DOHH2 (cell line): ENCODE data around the gene PRDM16.

Experiments
- H3F3A ChIP-seq: fragments of 200-600 bp; sonication (generic), shearing (Covaris generic); 2 replicates; pipeline ENCODE4 v1.6.0; 2016; ENCODE audit warnings: antibody characterized with exemption, mild to moderate bottlenecking; ENCODE audit not compliant: control insufficient read depth, insufficient read depth
- H3K27ac ChIP-seq: fragments of 200-600 bp; sonication (generic); 2 replicates; pipeline ENCODE4 v1.5.1; 2014; ENCODE audit warnings: low read depth, mild to moderate bottlenecking, low read length, moderate library complexity
- H3K27me3 ChIP-seq: fragments of 200-600 bp; sonication (generic); 2 replicates; pipeline ENCODE4 v1.6.1; 2014; ENCODE audit warnings: mild to moderate bottlenecking, low read length, mixed read lengths; ENCODE audit not compliant: control insufficient read depth
- H3K36me3 ChIP-seq: fragments of 200-600 bp; sonication (generic); 2 replicates; pipeline ENCODE4 v1.6.1; 2014; ENCODE audit warnings: mild to moderate bottlenecking, low read length, moderate library complexity, mixed read lengths; ENCODE audit not compliant: control insufficient read depth
- H3K4me1 ChIP-seq: fragments of 200-600 bp; sonication (generic); 2 replicates; pipeline ENCODE4 v1.6.1; 2014; ENCODE audit warnings: mild to moderate bottlenecking, low read length, mixed read lengths; ENCODE audit not compliant: control insufficient read depth
- H3K4me2 ChIP-seq: fragments of 200-600 bp; sonication (generic); 2 replicates; pipeline ENCODE4 v1.6.0; 2014; ENCODE audit warnings: mild to moderate bottlenecking, low read length, moderate library complexity
- H3K4me3 ChIP-seq: fragments of 200-600 bp; sonication (generic); 2 replicates; pipeline ENCODE4 v1.5.1; 2014; ENCODE audit warnings: mild to moderate bottlenecking, low read length, mixed read lengths
- H3K79me2 ChIP-seq: fragments of 200-600 bp; sonication (generic); 2 replicates; pipeline ENCODE4 v1.6.1; 2014; ENCODE audit warnings: mild to moderate bottlenecking, low read length, mixed read lengths; ENCODE audit not compliant: control insufficient read depth
- H3K9me2 ChIP-seq: fragments of 200-600 bp; sonication (generic); replicated peaks from 2 replicates; pipeline ENCODE4 v1.6.1; 2014; ENCODE audit warnings: mild to moderate bottlenecking, low read length, mixed read lengths; ENCODE audit not compliant: control insufficient read depth
- H3K9me3 ChIP-seq: fragments of 200-600 bp; sonication (generic); 2 replicates; pipeline ENCODE4 v1.6.1; 2014; ENCODE audit warnings: antibody characterized with exemption, low read length, mixed read lengths; ENCODE audit not compliant: control insufficient read depth, insufficient read depth
- H4K20me1 ChIP-seq: fragments of 200-600 bp; sonication (generic); 2 replicates; pipeline ENCODE4 v1.6.0; 2014; ENCODE audit warnings: low read depth, mild to moderate bottlenecking, antibody characterized with exemption, low read length, moderate library complexity; ENCODE audit not compliant: control insufficient read depth, insufficient read depth
- EZH2phosphoT487 ChIP-seq: fragments of 200-600 bp; sonication (generic); IDR thresholded peaks from 2 replicates; pipeline ENCODE4 v1.6.1; 2017; ENCODE audit warnings: borderline replicate concordance, mild to moderate bottlenecking, antibody characterized with exemption, low read length, moderate library complexity, mixed read lengths
- TF ChIP-seq, protein P1 (sequence below): fragments of 200-600 bp; sonication (generic); IDR thresholded peaks from one replicate; pipeline ENCODE4 v1.5.1; 2014; ENCODE audit warnings: antibody characterized with exemption, mild to moderate bottlenecking, low read depth, low read length; ENCODE audit not compliant: poor library complexity, severe bottlenecking

The PRDM16 gene

DNA sequence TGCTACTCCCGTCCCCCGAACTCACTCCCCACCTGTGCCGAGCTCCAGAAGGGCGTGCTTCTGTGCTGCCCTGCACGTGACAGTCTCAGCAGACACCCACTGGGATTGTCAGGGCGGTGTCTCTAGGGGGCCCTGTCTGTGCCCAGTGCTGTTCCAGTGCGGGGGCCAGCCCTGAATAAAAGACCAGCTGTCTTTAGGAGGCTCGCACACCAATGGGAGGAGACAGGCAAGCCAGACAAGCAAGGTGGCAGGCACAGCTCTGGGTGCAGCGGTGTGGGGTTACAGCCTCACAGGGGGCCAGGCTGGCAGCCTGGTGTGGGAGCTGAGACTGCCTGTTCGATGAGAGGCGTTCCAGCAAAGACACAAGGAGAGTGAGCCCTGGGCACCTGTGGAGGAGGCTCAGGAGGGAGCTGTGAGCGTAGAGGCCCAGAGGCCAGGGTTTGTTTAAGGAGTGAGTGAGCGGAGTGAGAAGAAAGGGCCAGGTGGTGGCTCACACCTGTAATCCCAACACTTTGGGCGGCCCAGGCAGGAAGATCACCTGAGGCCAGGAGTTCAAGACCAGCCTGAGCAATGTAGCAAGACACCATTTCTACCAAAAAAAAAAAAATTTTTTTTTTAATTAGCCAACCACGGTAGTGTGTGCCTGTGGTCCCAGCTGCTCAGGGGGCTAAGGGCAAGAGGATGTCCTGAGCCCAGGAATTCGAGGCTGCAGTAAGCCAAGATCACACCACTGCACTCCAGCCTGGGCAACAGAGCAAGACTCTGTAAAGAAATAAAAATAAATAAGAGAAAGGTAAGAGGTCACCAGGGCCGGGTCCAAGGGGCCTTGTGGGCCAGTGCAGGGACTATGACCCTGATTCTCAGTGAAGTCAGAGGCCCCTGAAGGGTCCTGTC, 337.2 kb downstream of the PRDM16 start:
- no peaks in the 10 kb centered on the region; the same call in 1 of the 2 replicates for H3K9me3 ChIP-seq
- H3F3A ChIP-seq: no peaks in the 10 kb centered on the region
- no peaks in the 10 kb centered on the region for H3K36me3 ChIP-seq
- H3K4me1 ChIP-seq: no peaks in the 10 kb centered on the region
- H3K4me2 ChIP-seq: no peak overlapping the region
- no peaks in the 10 kb centered on the region for H3K79me2 ChIP-seq
- no peaks in the 10 kb centered on the region for H3K27me3 ChIP-seq
- no peaks in the 10 kb centered on the region for H4K20me1 ChIP-seq
- H3K27ac ChIP-seq: no peak overlapping the region
- H3K9me2 ChIP-seq: no peaks in the 10 kb centered on the region
- H3K4me3 ChIP-seq: no peak overlapping the region
- no peak for TF ChIP-seq EZH2phosphoT487
- TF ChIP-seq, protein P1, sequence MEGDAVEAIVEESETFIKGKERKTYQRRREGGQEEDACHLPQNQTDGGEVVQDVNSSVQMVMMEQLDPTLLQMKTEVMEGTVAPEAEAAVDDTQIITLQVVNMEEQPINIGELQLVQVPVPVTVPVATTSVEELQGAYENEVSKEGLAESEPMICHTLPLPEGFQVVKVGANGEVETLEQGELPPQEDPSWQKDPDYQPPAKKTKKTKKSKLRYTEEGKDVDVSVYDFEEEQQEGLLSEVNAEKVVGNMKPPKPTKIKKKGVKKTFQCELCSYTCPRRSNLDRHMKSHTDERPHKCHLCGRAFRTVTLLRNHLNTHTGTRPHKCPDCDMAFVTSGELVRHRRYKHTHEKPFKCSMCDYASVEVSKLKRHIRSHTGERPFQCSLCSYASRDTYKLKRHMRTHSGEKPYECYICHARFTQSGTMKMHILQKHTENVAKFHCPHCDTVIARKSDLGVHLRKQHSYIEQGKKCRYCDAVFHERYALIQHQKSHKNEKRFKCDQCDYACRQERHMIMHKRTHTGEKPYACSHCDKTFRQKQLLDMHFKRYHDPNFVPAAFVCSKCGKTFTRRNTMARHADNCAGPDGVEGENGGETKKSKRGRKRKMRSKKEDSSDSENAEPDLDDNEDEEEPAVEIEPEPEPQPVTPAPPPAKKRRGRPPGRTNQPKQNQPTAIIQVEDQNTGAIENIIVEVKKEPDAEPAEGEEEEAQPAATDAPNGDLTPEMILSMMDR: no peak

GRCh38 chr1:3407021-3407420, 338.0 kb downstream of the PRDM16 start:
- H3K4me1 ChIP-seq: no peaks in the 10 kb centered on the region
- H3K36me3 ChIP-seq: no peaks in the 10 kb centered on the region
- H3F3A ChIP-seq: no peaks in the 10 kb centered on the region
- H3K27me3 ChIP-seq: no peaks in the 10 kb centered on the region
- no peak overlapping the region for H3K4me3 ChIP-seq
- no peak for TF ChIP-seq EZH2phosphoT487
- TF ChIP-seq, protein P1: no peak
- H3K4me2 ChIP-seq: no peak overlapping the region
- no peaks in the 10 kb centered on the region for H3K9me2 ChIP-seq
- H3K9me3 ChIP-seq: no peaks in the 10 kb centered on the region; the same call in 1 of the 2 replicates
- no peak overlapping the region for H3K27ac ChIP-seq
- no peaks in the 10 kb centered on the region for H3K79me2 ChIP-seq
- H4K20me1 ChIP-seq: no peaks in the 10 kb centered on the region

GRCh38 chr1:3408751-3409266, 339.8 kb downstream of the PRDM16 start:
- no peaks in the 10 kb centered on the region for H4K20me1 ChIP-seq

More at GRCh38 chr1:3408751-3409266, 339.8 kb downstream of the PRDM16 start:
- H3K4me2 ChIP-seq: no peak overlapping the region
- H3K79me2 ChIP-seq: no peaks in the 10 kb centered on the region
- no peak for TF ChIP-seq EZH2phosphoT487
- TF ChIP-seq, protein P1: no peak
- no peak overlapping the region for H3K27ac ChIP-seq
- no peaks in the 10 kb centered on the region for H3F3A ChIP-seq
- H3K36me3 ChIP-seq: no peaks in the 10 kb centered on the region
- H3K4me1 ChIP-seq: no peaks in the 10 kb centered on the region
- no peaks in the 10 kb centered on the region for H3K27me3 ChIP-seq
- H3K9me2 ChIP-seq: no peaks in the 10 kb centered on the region
- no peaks in the 10 kb centered on the region; the same call in 1 of the 2 replicates for H3K9me3 ChIP-seq
- H3K4me3 ChIP-seq: no peak overlapping the region
